HG02852 (cell line): ENCODE measurements around the gene ZNF227.
"Not testable (repeated sequence)": the region's sequence is repeated elsewhere in the genome, so short reads cannot be mapped to it uniquely, and the experiment has no call there.

ENCODE experiments used
- ATAC-seq: cut with Tn5 transposase; IDR thresholded peaks from one replicate; pipeline ENCODE4 v1.9.1; 2021; ENCODE audit warnings: mild to moderate bottlenecking, moderate library complexity; ENCODE audit not compliant: unreplicated experiment

The ZNF227 gene

DNA sequence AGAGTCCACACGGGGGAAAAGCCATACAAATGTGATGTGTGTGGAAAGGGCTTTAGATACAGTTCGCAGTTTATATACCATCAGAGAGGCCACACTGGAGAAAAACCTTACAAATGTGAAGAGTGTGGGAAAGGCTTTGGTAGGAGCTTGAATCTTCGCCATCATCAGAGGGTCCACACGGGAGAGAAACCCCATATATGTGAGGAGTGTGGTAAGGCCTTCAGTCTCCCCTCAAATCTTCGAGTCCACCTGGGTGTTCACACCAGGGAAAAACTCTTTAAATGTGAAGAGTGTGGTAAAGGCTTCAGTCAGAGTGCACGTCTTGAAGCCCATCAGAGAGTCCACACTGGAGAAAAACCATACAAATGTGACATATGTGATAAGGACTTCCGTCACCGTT, 24.1 kb downstream of the ZNF227 start:
- no peak for ATAC-seq

DNA sequence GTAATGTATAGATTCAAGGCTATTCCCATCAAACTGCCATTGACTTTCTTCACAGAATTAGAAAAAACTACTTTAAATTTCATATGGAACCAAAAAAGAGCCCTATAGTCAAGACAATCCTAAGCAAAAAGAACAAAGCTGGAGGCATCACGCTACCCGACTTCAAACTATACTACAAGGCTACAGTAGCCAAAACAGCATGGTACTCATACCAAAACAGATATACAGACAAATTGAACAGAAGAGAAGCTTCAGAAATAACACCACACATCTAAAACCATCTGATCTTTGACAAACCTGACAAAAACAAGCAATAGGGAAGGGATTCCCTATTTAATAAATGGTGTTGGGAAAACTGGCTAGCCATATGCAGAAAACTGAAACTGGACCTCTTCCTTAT, 40.0 kb downstream of the ZNF227 start:
- ATAC-seq = not testable (repeated sequence)

DNA sequence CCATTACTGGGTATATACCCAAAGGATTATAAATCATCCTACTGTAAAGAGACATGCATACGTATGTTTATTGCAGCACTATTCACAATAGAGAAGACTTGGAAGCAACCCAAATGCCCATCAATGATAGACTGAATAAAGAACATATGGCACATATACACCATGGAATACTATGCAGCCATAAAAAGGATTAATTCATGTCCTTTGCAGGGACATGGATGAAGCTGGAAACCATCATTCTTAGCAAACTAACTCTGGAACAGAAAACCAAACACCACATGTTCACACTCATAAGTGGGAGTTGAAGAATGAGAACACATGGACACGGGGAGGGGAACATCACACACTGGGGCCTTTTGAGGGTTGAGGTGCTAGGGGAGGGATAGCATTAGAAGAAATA, 41.1 kb downstream of the ZNF227 start:
- ATAC-seq = not testable (repeated sequence)

DNA sequence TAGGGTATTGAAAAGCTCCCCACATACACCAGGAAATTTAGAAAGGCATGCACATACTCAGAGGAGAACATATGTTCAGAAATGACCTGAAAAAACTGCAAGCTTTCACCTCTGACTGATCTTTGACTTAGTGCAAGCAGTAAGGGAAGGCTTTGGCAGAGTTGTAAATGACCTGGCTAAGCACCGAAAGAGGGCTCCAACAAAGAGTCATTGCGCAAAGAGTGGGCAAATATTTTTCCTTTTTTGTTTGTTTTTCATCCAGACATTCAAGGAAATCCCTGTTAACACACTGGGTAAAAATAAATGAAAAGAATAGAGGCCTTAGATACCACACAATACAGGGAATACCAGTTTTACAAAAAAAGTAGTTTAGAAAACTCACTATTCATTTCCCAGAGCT, 42.2 kb downstream of the ZNF227 start:
- no peak for ATAC-seq

DNA sequence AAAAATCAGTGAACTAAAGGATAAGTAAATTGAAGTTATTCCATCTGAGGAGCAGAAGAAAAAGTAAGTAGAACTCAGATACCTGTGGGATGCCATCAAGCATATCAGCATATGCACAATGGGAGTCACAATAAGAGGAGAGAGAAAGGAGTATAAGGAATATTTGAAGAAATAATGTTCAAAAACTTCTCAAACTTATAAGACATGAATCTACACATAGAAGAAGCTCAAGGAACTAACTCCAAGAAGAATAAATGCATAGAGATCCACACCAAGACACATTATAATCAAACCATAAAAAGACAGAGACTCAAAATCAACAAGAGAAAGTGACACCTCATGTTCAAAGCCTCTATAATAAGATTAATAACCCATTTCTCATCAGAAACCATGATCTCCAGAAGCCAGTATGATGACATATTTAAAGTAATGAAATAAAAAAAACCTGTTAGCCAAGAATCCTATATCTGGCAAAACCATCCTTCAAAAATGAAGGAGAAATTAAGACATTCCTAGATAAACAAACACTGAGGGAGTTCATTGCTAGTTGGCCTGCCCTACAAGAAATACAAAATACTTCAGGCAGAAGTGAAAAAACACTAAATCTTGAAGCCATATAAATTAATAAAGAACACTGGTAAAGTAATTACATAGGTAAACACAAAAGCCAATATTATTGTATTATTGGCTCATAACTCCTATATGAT, 43.5 kb downstream of the ZNF227 start:
- ATAC-seq = no peak

DNA sequence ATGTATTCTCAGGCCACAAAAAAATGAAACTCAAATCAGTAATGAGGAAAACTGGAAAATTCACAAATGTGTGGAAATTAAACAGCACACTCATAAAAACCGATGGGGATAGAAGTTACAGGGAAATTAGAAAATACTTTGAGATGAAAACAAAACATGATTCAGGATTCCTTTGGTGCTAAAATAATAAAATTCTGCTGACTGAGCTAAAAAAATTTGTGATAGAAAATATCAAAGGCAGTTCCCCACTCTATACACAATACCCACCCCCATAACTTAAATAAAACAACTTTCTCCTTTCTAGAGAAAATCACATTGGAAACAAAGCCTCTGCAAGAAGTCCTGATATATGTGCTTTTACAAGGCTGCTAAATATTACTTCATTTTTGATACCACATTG, 45.8 kb downstream of the ZNF227 start:
- ATAC-seq = no peak

DNA sequence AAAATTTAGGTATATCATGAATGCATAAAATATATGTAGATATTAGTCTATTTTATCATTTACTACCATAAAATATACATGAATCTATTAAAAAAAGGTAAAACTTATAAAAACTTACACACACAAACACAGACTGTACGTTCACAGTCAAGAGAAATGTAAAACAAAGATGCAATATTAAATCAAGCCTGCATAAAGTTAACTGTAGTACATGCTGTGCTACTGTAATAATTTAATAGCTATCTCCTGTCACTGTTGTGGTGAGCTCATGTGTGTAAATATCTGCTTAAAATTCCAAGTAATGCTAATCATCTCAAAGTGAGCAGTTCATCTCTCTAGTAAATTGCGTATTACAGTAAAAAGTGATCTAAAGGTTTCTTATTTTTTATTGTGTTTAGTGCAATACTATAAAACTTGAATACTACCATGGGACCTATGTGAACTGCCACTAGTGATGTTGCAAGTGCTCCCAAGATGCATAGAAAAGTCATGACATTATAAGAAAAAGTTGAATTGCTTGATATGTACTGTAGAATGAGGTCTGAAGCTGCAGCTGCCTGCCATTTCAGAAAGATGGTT, 46.6 kb downstream of the ZNF227 start:
- no peak for ATAC-seq

DNA sequence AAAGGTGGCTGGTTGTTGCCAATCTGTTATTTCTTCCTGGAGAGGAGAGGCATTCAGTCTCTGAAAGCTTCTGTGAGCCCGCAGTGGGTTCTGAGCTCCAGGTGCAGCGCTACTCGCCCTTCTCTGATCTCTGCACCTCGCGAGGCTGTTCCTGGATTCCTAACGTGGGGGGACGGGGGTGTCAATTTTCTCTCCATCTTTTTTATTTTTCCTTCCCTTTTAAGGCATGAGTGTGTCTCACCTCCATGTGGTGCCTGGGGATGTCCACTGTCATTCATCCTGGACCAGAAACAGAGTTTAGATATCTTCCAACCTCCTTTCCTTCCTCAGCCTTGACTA, 48.0 kb downstream of the ZNF227 start:
- ATAC-seq = no peak

DNA sequence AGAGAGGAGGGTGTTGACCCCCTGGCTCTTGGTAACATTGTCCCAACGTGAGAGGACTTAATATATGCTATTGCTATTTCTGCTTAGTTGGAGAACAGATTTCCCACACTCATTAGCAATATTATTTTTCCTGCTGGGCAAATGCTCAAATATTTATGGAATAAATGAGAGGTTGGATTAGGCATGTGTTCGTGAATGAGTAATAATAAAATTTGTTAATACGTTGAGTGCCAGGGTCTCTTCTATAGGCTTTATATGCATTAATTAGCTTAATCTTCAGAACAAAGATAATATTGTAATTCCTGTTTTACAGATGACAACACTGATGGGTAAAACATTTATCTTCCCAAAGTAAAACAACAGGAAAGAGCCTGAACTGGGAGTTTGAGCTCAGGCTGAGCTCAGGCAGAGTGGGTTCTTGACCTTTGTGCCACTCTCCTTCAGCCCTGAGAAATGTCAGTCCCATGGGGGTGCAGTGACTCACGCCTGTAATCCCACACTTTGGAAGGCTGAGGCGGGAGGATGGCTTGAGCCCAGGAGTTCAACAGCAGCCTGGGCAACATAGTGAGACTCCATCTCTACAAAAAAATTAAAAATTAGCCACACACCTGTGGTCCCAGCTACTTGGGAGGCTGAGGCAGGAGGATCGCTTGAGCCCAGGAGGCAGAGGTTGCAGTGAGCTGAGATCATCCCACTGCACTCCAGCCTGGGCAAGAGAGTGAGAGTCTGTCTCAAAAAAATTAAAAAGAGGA, 48.5 kb downstream of the ZNF227 start:
- ATAC-seq = no peak

DNA sequence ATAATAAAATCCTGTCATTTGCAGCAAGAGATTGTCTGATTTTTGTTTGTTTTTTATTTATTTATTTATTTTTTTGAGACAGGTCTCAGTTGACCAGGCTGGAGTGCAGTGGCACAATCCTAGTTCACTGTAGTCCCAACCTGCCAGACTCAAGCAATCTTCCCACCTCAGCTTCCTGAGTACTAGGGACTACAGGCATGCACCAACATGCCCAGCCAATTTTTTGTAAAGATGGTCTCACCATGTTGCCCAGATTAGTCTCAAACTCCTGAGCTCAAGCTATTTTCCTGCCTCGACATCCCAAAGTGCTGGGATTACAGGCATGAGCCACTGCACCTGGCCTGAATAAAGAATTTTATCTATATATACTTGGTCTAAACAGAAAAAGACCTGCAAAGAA, 65.0 kb downstream of the ZNF227 start:
- no peak for ATAC-seq

DNA sequence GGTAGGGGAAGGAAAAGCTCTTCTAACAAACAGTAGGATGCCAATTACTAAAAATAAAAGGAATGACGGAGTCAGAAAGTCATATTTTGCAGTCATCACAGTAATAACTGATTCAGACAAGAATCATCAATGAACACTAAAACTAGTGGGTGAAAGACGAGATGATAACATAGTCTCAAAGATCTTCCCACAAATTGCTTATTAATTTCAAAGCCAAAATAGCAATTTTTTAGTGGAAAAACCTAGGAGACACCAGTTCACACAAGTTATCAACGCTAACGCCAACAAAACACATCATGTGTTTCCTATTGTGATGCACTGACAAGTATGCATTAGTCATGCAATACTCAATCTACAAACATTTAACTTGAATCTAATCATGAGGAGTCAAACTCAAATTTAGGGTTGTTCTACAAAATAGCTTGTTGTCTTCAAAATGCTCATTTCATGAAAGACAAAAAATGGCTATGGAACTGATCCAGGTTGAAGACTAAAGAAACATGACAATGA, 65.9 kb downstream of the ZNF227 start:
- ATAC-seq = no peak

DNA sequence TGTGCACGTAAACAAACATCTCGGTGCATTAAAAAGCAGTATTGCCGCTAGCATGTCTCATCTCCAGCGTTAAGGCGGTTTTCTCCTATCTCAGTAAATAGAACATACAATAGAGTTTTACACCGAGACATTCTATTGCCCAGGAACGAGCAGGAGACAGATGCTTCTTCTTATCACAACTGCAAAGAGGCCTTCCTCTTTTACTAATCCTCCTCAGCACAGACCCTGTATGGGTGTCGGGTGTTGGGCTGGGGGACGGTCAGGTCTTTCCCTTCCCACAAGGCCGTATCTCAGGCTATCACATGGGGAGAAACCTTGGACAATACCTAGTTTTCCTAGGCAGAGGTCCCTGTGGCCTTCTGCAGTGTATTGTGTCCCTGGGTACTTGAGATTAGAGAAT, 68.6 kb downstream of the ZNF227 start:
- no peak for ATAC-seq

DNA sequence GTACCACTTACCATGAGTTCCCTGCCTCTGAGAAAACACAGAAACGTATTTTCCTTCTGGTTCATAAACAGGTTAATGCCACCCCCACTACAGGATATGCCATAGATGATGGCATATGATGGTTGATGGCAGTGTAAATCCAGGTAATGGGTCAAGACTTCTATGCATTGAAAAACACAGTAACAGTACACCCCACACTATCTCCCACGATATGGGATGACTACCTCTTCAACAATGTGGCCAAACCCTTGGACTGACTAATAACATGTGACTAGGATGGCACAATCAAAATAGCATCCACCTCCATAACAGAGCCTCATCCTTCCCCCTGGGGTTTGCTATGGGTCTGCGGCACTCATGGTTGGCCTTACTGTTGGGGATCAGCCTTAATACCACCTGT, 70.5 kb downstream of the ZNF227 start:
- ATAC-seq = no peak

DNA sequence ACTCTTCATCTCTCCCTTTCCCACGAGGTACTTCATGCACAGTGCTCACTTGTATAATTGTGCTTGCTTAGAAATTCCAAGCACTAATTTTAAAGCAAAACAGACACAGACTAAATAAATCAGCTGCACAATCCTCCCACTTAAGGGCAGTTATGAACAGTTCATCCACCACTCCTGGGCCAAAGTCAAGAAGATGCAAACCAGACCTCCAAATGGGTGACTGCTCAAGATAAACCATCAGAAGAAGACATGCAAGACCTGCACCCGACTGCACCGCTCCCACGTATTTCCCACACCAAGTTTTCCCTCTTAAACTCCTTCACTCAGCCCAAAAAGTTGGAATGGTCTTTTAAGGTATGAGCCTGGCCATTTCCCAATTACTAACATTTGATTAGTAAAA, 72.6 kb downstream of the ZNF227 start:
- ATAC-seq = no peak
